GM18499 (cell line): ENCODE results near the gene ATPAF1.
A peak's percentile ranks its signal among the peaks of the same experiment; 100 is the strongest.
"Not testable (repeated sequence)": the region's sequence is repeated elsewhere in the genome, so short reads cannot be mapped to it uniquely, and the experiment has no call there.

Experiments used
- ATAC-seq: cut with Tn5 transposase; IDR thresholded peaks from one replicate; pipeline ENCODE4 v1.9.1; 2021; ENCODE audit warnings: moderate number of reproducible peaks; ENCODE audit not compliant: insufficient read depth, unreplicated experiment

ATPAF1 gene, protein sequence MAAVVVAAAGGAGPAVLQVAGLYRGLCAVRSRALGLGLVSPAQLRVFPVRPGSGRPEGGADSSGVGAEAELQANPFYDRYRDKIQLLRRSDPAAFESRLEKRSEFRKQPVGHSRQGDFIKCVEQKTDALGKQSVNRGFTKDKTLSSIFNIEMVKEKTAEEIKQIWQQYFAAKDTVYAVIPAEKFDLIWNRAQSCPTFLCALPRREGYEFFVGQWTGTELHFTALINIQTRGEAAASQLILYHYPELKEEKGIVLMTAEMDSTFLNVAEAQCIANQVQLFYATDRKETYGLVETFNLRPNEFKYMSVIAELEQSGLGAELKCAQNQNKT

DNA sequence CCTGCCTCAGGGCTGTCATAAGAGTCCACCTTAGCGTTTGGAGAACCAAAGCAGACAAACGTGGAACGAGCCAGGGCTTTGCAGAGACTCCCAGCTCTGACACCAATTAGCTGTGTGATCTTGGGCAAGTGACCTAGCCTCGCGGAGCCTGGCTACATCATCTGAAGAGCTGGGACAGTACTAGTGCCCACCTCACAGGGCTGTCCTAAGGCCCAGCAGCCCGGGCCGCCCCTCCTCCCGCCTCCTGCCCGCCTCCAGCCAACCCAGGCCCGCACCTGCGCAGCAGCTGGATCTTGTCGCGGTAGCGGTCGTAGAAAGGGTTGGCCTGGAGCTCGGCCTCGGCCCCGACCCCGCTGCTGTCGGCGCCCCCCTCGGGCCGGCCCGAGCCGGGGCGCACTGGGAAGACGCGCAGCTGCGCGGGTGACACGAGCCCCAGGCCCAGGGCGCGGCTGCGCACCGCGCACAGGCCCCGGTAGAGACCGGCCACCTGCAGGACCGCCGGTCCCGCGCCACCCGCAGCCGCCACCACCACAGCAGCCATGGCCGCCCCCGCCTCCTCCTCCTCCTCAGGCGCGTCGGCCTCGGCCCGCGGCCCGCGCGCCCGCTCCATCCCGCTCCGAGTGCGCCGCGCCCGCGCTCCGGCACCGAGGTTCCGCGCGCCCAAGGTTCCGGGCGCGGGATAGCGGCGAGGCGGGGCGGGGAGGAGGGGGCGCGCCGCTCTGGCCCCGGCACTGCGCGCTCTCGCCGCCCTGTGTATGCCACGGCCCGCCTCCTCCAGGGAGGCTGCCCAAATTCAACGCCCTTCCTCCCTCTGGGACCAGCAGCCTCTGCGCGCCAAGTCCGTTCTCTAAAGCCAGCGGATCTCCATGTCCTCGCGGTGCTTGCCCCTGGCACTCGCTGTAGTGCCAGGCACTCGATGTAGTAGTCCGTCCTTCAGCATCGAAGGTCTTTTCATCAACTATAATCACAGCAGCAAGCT lies at the start of gene ATPAF1:
ATPAF1 (minus strand) TSS at position 583 of the 979 bp plus-strand sequence; CDS start at position 541, 42 bp downstream.
- peak; percentile 63 for ATAC-seq

DNA sequence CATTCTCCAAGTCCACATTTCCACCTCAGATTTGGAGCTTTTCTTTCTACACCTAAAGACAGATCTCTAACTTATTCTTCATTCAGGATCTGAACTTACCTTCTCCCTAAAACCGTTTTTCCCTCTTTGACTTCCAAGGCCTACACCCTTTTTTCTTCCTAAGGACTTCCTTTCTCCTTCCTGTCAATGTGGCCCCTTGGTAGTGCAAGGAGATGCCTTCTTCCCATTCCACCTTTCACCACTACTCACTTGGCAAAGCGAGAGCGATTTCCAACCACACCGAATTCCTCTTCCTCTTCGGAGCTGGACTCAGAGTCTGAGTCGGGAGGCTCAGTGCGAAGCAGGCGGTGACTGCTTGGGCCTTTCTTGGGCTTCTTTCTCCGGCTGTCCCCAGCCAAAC lies 49.5 kb upstream of the ATPAF1 start:
- no peak for ATAC-seq

DNA sequence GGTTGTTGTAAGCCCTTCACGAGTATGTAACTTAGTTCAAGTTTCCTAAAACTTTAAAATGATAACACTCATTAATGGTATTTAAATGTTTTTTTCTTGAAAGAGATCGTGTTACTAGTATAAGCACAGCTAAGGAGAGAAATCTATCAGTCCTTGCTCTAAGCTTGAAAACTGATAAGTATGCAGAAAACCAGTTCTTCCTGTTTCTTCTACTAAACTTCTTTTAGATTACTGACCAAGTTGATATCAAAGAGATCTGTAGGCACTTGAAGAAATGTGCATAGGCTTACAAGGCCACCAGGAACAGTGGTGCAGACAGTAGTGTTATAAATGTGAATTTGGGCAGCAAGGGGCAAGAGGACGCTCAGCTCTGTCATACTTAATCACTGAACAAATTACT lies 46.8 kb upstream of the ATPAF1 start:
- ATAC-seq, result no peak

DNA sequence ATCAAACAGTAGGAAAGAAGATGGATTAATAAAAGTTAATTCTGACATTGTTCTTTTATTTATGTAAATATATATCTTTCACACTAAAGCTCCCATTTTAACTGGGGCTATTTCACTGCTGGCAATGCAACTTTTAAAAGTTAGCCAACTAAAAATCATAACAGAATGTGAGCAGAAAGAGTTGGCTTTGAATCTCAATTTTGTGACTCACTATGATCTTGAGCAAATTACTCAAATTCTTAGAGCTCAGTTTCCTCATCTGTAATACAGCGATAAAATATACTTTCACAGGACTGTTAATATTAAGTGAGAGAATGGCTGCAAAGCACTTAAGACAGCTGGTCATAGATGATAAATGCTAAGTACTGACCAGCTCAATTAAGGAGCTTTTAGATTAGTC lies 40.0 kb upstream of the ATPAF1 start:
- no peak for ATAC-seq

DNA sequence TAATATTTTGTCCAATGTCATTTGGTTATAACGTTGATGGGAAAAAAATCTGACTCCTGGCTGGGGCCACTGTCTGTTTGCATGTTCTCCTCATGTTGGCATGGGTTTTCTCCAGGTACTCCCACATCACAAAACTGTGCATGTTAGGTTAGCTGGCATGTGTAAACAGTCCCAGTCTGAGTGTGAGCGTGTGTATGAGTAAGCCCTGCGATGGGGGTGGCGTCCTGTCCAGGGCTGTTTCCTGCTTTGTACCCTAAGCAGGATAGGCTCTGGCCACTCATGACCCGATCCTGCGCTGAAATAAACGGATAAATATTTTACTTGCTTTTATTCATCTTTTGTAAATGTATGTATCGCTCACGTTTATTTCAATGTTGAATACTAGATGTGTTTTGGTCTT lies 37.2 kb upstream of the ATPAF1 start:
- no peak for ATAC-seq

DNA sequence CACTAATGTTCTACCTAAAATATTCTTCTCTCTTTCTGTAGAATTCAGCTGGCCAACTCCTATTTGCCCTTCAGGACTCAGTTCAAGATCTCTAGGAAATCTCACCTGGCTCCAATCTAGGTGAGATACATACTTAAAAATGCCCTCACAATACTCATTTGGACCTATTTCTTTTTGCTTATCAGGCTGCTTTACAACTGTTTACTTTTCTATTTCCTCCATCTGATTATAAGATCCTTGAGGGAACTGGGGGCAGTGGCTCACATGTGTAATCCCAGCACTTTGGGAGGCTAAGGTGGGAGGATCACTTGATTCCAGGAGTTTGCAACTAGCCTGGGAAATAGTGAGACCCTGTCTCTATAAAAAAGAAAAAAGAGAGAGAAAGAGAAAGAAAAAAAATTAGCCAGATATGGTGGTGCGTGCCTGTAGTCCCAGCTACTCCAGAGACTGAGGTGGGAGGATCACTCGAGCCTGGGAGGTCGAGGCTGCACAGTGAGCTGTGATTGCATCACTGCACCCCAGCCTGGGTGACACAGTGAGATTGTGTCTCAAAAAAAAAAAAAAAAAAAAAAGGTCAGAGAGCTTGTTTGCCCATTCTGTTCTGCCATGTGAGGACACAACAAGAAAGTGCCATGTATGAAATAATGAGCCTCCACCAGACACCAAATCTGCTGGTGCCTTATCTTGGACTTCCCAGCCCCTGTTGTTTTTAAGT lies 35.9 kb upstream of the ATPAF1 start:
- no peak for ATAC-seq

DNA sequence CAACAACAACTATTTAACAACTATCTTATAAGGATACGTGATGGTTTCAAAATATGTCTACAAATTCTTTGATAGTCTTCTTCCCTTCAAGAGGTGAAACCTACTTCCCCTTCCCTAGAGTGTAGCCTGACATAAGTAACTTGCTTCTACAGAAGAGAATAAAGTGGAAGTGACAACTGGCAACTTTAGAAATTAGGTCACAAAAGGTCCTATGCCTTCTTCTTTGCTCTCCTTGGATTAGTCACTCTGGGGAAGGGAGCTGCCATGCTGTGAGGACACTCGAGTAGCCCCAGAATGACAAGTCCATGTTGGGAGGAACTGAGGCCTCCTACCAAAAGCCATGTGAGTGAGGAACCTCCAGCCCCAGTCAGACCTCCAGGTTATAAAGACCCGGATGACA lies 31.5 kb upstream of the ATPAF1 start:
- ATAC-seq, result no peak

DNA sequence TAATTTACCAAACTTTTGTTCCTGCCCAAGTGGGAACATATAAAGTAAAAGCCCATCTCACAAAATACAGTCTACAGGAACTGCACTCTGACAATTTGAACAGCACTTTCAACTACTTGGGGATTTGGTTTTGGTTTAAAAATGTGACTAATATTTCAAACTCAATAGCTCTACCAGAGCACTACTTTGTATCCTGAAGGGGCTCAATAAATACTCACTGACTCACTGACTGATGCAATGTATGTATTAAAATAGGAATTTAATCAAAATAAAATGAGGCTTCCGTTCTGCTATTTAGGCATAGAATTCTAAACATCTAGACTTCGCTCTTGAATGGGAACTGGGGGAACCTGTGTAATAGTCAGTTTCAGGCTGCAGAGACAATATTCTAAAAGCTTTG lies 28.9 kb upstream of the ATPAF1 start:
- no peak for ATAC-seq

DNA sequence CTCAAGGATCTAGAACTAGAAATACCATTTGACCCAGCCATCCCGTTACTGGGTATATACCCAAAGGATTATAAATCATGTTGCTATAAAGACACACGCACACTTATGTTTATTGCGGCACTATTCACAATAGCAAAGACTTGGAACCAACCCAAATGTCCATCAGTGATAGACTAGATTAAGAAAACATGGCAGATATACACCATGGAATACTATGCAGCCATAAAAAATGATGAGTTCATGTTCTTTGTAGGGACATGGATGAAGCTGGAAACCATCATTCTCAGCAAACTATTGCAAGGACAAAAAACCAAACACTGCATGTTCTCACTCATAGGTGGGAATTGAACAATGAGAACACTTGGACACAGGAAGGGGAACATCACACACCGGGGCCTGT lies 26.5 kb upstream of the ATPAF1 start:
- not testable (repeated sequence) for ATAC-seq

DNA sequence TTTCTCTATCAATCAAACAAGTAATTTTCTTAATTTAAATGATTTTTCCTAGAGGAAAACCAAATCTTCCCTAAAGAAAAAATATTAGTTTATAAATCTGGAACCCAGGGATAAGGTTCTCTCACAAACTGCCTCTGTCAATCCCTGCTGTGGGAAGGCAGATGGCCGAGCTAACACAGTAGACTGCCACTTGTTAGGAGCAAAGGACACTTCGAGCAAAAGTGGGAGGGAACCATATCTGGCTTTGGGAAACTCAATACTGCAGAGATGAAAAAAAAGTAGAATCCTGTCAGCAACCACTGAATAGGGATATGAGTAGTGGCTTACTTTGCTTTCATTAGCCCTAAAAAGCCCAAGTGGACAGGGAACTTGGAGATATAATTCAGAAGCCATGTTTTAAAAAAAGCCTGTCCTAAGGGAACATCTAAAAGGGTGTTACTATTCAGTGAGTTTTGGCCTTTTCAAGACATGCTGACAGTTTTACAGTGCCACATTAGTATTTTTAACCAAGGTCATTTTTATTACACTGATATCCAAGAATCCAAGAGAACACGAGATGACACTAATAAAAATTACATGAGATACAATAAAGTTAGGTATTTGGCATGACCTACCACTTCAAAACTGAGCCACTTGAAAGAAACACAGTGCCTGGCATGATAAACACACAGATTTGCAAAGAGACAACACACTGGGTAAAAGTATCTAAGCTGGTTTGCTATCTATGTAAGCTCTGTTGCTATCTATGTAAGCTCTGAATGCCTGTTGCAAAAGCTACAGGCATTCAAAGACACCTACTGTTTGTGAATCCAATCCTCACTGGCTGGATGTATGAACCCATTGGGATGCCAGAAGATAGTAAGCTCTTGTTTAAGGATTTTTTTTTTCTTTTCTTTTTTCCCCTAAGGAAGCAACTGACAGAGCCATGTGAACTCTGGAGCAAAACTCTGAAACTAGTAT lies 24.9 kb upstream of the ATPAF1 start:
- ATAC-seq, result no peak

DNA sequence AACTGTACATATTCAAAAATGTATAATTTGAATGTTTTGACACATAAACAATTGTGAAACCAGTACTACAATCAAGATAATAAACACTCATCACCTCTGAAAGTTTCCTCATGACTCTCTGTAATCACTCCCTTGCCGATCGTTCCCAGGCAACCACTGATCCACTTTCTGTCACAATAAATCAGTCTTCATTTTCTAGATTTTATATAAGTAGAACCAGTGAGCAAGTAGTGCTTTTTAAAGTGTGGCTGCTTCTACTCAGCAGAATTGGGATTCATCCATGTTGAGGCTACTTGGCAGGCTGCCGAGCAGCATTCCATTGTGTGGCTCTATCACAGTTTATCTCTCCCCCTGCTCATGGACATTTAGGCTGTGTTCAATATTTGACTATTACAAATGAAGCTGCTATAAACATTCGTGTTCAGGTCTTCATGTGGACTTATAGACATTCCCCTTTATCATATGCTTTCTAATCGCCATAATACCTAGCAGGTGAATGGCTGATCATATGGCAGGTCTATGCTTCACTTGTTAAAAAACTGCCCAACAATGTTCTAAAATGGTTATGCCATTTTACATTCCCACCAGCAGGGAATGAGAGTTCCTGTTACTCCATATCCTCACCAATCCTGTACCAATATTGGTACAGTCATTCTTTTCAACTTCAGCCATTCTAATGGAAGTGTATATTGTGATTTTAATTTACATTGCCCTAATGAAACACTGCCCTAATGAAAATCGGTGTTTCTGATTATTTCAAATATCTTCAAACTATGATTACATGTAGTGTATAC lies 24.0 kb upstream of the ATPAF1 start:
- ATAC-seq, result no peak

DNA sequence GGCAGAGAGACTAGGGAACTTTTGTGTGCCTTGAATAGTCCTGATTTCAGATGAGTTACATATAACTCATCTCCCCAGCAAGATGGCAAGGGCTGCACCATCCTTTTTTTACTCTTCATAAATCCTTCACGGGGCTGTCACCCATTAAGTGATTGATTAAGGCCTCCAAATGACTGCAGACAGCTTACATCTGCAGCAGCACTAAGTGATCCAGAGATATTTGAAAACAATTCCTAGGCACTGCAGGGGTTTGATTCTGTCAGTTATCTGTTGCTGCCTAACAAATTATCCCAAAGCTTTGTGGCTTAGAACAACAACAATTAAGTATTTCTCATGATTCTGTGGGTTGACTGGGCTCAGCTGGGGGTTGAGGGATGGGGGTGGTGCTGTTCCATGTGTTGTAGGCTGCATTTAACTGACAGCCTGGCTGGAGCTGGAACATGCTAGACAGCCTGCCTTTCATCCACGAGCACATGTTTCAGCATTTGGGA lies 22.8 kb upstream of the ATPAF1 start:
- ATAC-seq, result no peak

DNA sequence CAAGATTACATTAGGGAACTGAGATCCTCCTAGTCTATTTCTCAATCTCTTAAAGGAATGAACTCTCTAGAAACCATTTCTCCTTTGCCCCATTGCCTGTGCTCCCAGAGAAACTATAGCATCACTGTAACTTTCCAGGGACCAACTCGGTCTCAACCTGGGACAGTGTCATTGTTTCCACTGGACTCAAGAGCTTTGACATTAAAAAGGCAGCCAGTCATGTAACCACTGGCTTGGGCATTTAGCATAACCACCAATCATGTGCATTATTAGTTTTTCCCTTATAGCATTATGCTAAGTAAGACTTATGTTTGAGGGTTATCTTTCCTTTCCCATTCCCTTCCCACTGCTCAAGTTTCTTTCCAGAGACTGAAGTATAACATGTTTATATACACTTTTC lies 21.7 kb upstream of the ATPAF1 start:
- ATAC-seq, result no peak

DNA sequence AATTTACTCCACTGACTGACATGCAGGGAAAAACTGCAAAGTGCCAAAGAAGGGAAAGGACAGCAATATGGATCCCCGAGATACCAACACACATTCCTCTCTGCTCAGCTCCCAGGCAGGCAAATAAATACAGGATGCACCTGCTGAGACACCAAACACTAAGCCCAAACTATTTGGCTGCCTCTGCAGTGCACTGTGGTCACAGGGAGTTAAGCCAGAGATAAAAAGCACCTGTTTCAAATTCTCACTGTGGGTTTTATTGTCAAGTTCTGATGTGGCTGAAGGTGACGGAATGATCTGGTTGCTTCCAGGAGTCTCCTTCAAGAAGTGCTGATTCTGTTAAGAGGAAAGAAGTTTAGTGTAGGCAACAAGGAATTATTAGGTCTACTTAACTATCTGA lies 21.2 kb upstream of the ATPAF1 start:
- no peak for ATAC-seq

DNA sequence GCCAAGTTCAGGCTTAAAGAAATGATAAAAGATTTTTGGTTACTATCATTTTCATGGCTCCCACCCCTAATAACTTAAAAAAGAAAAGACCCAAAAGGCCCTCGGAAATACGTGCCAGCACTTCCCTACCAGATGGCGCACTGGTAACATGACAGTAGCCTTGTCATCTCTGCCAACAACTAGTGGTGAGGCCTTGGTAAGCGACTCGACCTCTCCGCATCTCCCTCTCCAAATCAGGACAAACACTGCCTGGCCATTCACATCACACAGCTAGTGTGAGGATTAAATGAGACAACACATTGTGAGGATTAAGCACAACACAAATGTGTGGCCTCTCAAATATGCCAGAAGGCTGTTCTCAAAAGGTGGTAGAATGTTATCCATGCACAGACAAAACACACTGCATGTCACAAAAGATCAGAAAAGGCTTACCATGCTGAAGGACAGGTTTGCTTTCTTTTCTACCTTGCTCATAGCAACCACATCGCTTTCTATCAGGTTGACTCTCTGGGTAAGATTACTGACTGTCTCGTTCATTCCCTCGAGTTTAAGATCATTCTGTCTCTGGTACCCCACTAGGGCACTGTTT lies 19.9 kb upstream of the ATPAF1 start:
- no peak for ATAC-seq

DNA sequence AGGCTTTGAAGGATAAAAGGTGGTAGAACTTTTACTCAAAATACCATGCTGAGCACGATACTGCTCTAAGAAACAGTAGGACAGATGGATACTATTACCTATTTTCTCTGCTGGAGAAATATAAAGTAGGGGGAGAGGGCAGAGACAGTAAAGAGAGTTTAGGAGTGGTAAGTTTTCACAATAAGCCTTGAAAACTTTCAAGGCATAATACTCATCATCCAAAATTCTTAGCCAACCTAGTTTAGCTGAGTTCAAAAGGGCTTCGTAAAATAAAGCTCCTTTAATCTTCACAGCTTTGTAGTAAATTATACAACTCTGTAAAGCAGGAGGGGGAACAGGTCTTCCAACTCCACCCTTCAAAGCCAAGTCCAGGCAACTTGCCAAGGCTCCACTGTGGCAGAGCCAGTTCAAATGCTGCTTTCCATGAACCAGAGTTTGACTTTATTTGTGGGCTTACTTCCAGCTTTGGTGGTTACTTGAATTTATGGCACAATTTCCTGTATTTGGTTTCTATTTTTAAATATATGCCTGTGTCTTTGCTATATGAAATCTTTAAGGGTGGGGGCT lies 19.0 kb upstream of the ATPAF1 start:
- no peak for ATAC-seq

DNA sequence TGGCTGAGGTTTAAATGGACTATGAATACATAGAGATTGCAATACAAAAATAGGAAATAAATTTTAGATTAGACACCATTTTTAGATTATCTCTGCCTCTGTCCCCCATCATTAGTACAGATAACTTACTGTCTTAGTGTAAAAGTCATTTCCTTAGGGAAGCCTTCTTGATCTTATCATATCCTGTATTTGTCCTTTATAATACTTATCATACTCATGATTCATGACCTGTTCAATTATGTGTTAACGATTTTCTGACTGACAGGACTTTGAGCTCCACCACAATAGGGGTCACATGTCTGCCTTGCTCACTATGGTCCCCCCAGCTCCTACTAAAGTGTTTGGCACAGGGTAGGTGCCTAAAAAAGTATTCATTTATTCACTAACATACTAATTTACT lies 18.1 kb upstream of the ATPAF1 start:
- no peak for ATAC-seq

DNA sequence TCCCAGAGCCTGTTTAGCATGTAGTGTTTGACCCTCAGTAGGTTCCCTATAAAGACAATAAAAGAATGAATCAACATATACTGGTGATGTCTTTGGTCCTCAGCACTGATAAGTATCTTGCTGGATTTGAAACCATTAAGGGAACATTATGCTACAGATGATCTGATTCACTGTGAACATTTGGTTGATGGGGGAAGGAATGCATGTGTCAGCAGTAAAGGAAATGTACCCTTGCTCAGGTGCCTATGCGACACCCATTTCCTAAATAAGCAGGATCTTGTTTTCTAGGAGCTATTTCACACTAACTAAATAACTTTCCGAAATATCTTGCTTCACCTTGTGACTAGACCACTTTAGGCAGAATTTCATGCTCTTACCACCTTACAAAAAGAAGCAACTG lies 16.5 kb upstream of the ATPAF1 start:
- ATAC-seq, result no peak
